Fibroblast of skin of left biceps (primary cell): ENCODE results near the gene LY6G6D.

Source experiments
- DNase-seq, 2 experiments: peaks; one replicate each; pipeline ENCODE4 v3.0.0-alpha.2; 2013; ENCODE audit warnings: low read depth in 2 of 2

Gene LY6G6D

GRCh38 chr6:31764198-31764597, 49.0 kb downstream of the LY6G6D start:
- DNase-seq = no peak

DNA sequence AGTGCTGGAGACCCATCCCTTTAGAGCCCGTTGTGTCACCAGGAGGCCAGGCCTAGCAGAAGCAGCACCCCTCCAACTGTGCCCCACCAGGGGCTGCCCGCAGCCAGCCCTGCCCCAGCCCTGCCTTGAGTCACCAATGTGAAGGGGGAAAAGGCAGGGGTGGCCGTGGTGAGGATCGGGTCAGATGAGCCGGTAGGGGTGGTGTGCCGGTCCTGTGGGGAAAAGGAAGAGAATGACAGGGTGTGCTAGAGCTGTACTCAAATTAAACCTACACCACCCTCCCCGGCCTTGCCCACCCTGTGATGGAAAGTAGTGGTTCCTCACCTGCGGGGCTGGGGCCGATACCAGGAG, 50.4 kb downstream of the LY6G6D start:
- no peak for DNase-seq

DNA sequence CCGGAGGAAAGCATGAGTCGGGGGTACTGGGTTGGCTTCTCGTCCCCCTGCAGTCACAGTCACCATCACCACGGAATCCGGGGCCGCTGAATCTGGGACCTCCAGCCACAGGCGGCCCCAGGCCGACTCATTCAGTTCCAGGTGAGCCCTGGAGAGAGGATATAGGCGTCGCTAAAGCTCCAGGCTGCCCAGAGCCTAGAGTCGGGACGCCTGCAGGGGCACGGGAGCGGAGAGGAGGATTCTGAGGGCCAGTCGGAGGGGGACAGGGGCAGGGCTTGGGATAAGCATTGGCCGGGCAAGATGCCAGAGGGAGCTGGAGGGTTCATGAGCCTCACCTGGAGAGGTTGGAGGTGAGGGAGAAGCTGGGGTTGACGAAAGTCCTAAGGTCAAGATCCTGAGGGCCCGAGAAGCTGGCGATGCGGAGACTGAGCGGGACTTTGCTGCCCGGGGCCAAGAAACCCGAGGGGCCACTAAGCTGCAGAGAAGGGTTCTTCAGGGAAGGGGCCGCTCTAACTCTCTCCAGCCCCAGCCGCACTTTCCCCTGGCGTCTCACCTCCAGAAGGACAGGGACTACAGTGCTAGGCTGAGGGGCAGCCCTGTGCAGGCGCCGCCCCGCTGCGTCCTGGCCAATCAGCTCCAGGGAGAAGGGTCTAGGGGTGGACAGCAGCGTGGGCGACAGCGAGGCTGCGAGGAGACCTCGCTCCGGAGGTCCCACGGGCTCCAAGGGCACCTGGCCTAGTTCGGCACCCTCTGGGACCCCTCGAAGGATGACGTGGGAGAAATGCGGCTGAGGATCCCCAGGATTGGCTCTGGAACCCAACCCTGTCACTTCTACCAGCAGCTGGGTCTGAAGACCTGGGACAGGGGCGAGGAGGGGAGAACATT, 51.0 kb downstream of the LY6G6D start:
- no peak for DNase-seq

- DNase-seq = no peak
Observed at GRCh38 chr6:31767096-31767645, 52.0 kb downstream of the LY6G6D start.
